HepG2 (cell line): ENCODE data around the gene C18orf63. TPM values are rescaled to one million over a fixed set of nuclear protein-coding genes. Genes with fewer than 3 reads are reported as not detected.

Experiments used
- ARNTL ChIP-seq: sonication (generic); formaldehyde crosslinking; IDR thresholded peaks from 2 replicates; pipeline ENCODE4 v1.4.0; 2020; ENCODE audit warnings: mild to moderate bottlenecking, missing genetic modification reagents
- CC2D1A ChIP-seq: sonication (generic); formaldehyde crosslinking; IDR thresholded peaks from 2 replicates; pipeline ENCODE4 v1.8.1; 2023; ENCODE audit warnings: mild to moderate bottlenecking, missing genetic modification reagents
- EEA1 ChIP-seq: sonication (generic); formaldehyde crosslinking; IDR thresholded peaks from 2 replicates; pipeline ENCODE4 v1.5.1; 2020; ENCODE audit warnings: mild to moderate bottlenecking, missing genetic modification reagents, borderline replicate concordance
- ETV6 ChIP-seq: sonication (generic); formaldehyde crosslinking; conservative IDR thresholded peaks from 2 replicates; pipeline ENCODE4 v1.4.0; 2020; ENCODE audit warnings: missing genetic modification reagents
- FLYWCH1 ChIP-seq: sonication (generic); formaldehyde crosslinking; IDR thresholded peaks from 2 replicates; pipeline ENCODE4 v1.8.1; 2023; ENCODE audit warnings: mild to moderate bottlenecking, missing genetic modification reagents
- GFI1 ChIP-seq: sonication (generic); formaldehyde crosslinking; IDR thresholded peaks from 2 replicates; pipeline ENCODE4 v1.5.0; 2020; ENCODE audit warnings: missing genetic modification reagents, mild to moderate bottlenecking, borderline replicate concordance
- IKZF5 ChIP-seq: IDR thresholded peaks from 2 replicates; pipeline ENCODE4 v1.6.1; 2018; ENCODE audit warnings: missing genetic modification reagents, mild to moderate bottlenecking, missing compliant biosample characterization
- KAT8 ChIP-seq: IDR thresholded peaks from 2 replicates; pipeline ENCODE4 v1.6.1; 2016; ENCODE audit warnings: missing genetic modification reagents, missing compliant biosample characterization
- MBNL3 ChIP-seq: fragments of 250-450 bp; sonication (Bioruptor Pico); conservative IDR thresholded peaks from 2 replicates; pipeline ENCODE4 v1.8.0; 2022; ENCODE audit warnings: mild to moderate bottlenecking, inconsistent platforms
- MYPOP ChIP-seq: sonication (generic); formaldehyde crosslinking; IDR thresholded peaks from 2 replicates; pipeline ENCODE4 v1.8.1; 2023; ENCODE audit warnings: mild to moderate bottlenecking, moderate library complexity, missing genetic modification reagents
- NKX3-1 ChIP-seq: sonication (generic); formaldehyde crosslinking; IDR thresholded peaks from 2 replicates; pipeline ENCODE4 v1.5.0; 2020; ENCODE audit warnings: missing genetic modification reagents
- PAX8 ChIP-seq: sonication (generic); formaldehyde crosslinking; IDR thresholded peaks from 2 replicates; pipeline ENCODE4 v1.8.0; 2022; ENCODE audit warnings: mild to moderate bottlenecking, missing genetic modification reagents, borderline replicate concordance
- PRPF4 ChIP-seq: fragments of 200-400 bp; formaldehyde crosslinking; IDR thresholded peaks from 2 replicates; pipeline ENCODE4 v1.6.1; 2016; ENCODE audit warnings: low read length, low read depth; ENCODE audit not compliant: poor library complexity, severe bottlenecking
- THRA ChIP-seq: sonication (generic); formaldehyde crosslinking; IDR thresholded peaks from 2 replicates; pipeline ENCODE4 v1.4.0; 2020; ENCODE audit warnings: missing genetic modification reagents, borderline replicate concordance
- ZNF160 ChIP-seq: sonication (generic); formaldehyde crosslinking; IDR thresholded peaks from 2 replicates; pipeline ENCODE4 v1.8.0; 2022; ENCODE audit warnings: mild to moderate bottlenecking, inconsistent platforms, missing genetic modification reagents
- ZNF260 ChIP-seq: sonication (generic); formaldehyde crosslinking; IDR thresholded peaks from 2 replicates; pipeline ENCODE4 v1.4.0; 2020; ENCODE audit warnings: missing genetic modification reagents, low read depth, mild to moderate bottlenecking, borderline replicate concordance
- ZNF263 ChIP-seq: sonication (generic); formaldehyde crosslinking; IDR thresholded peaks from 2 replicates; pipeline ENCODE4 v1.4.0; 2020; ENCODE audit warnings: missing genetic modification reagents
- ZNF546 ChIP-seq: sonication (generic); formaldehyde crosslinking; conservative IDR thresholded peaks from 2 replicates; pipeline ENCODE4 v1.8.1; 2023; ENCODE audit warnings: mild to moderate bottlenecking, missing genetic modification reagents
- ZNF563 ChIP-seq: sonication (generic); formaldehyde crosslinking; IDR thresholded peaks from 2 replicates; pipeline ENCODE4 v1.8.0; 2022; ENCODE audit warnings: mild to moderate bottlenecking, moderate library complexity, missing genetic modification reagents
- ZNF605 ChIP-seq: sonication (generic); formaldehyde crosslinking; IDR thresholded peaks from 2 replicates; pipeline ENCODE4 v1.8.0; 2022; ENCODE audit warnings: mild to moderate bottlenecking, missing genetic modification reagents
- ZNF781 ChIP-seq: sonication (generic); formaldehyde crosslinking; IDR thresholded peaks from 2 replicates; pipeline ENCODE4 v1.5.1; 2020; ENCODE audit warnings: borderline replicate concordance, mild to moderate bottlenecking, missing genetic modification reagents; ENCODE audit errors: not compliant biosample characterization
- ZSCAN21 ChIP-seq: sonication (generic); formaldehyde crosslinking; IDR thresholded peaks from 2 replicates; pipeline ENCODE4 v1.8.0; 2022; ENCODE audit warnings: mild to moderate bottlenecking, missing genetic modification reagents, moderate library complexity, borderline replicate concordance
- polyA plus RNA-seq, 8 experiments: library from polyadenylated mRNA; depleted of rRNA in 3 of 8; stranded (reverse) in 7 of 8; unstranded in 1 of 8; fragments of >200 nt; fragmentation: Illumina TruSeq in 4 of 8; extraction: Trizol in 4 of 8; gene quantifications; 2 replicates each; pipeline versions ENCODE4 v1.2.1 to v1.2.3, GENCODE V29; 2011 to 2016; ENCODE audit warnings: low read depth in 4 of 8, missing spikeins in 1 of 8, mixed read lengths in 1 of 8; ENCODE audit not compliant: insufficient read depth in 1 of 8
- total RNA-seq, 5 experiments: library from RNA; depleted of rRNA; stranded (reverse); fragments of >200 nt; fragmentation: Illumina TruSeq; extraction: Trizol; gene quantifications; 2 replicates each; pipeline ENCODE4 v1.2.3, GENCODE V29; 2016; ENCODE audit warnings: low read depth in 1 of 5
- TF ChIP-seq, protein P1 (sequence below): sonication (generic); formaldehyde crosslinking; IDR thresholded peaks from 2 replicates; pipeline ENCODE4 v1.5.0; 2020; ENCODE audit warnings: missing genetic modification reagents
- TF ChIP-seq, protein P2 (sequence below): sonication (generic); formaldehyde crosslinking; IDR thresholded peaks from 2 replicates; pipeline ENCODE4 v1.8.1; 2022; ENCODE audit warnings: mild to moderate bottlenecking, missing genetic modification reagents

Gene C18orf63
- total and polyA plus RNA-seq, 2 of the 13 experiments (the other 11 are each of a cell fraction or from before 2014, with no cell fraction given), result 0.01 TPM; not detected in 1

GRCh38 chr18:74368901-74369705 is 53.5 kb downstream of the C18orf63 start (continued):
- peak; percentile 68; the same call in 1 of the 2 replicates for TF ChIP-seq IKZF5 (CRISPR knock-in tag)
- no peak for TF ChIP-seq ZNF546 (CRISPR knock-in tag)
- TF ChIP-seq ZNF263, result no peak
- no peak for TF ChIP-seq FLYWCH1
- TF ChIP-seq, protein P1, sequence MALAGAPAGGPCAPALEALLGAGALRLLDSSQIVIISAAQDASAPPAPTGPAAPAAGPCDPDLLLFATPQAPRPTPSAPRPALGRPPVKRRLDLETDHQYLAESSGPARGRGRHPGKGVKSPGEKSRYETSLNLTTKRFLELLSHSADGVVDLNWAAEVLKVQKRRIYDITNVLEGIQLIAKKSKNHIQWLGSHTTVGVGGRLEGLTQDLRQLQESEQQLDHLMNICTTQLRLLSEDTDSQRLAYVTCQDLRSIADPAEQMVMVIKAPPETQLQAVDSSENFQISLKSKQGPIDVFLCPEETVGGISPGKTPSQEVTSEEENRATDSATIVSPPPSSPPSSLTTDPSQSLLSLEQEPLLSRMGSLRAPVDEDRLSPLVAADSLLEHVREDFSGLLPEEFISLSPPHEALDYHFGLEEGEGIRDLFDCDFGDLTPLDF (CRISPR knock-in tag), result no peak
- no peak for TF ChIP-seq ZSCAN21
- TF ChIP-seq PAX8 (CRISPR knock-in tag), result no peak
- no peak for TF ChIP-seq MBNL3 (CRISPR knock-in tag)
- no peak for TF ChIP-seq PRPF4
- peak; percentile 77 for TF ChIP-seq ZNF605
- TF ChIP-seq MYPOP (CRISPR knock-in tag), result no peak
- TF ChIP-seq, protein P2, sequence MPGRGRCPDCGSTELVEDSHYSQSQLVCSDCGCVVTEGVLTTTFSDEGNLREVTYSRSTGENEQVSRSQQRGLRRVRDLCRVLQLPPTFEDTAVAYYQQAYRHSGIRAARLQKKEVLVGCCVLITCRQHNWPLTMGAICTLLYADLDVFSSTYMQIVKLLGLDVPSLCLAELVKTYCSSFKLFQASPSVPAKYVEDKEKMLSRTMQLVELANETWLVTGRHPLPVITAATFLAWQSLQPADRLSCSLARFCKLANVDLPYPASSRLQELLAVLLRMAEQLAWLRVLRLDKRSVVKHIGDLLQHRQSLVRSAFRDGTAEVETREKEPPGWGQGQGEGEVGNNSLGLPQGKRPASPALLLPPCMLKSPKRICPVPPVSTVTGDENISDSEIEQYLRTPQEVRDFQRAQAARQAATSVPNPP (CRISPR knock-in tag), result no peak
- TF ChIP-seq ZNF781, result no peak
- no peak for TF ChIP-seq ZNF563 (CRISPR knock-in tag)
- no peak for TF ChIP-seq NKX3-1
- no peak for TF ChIP-seq KAT8
- no peak for TF ChIP-seq ZNF160
- TF ChIP-seq EEA1, result no peak
- TF ChIP-seq ZNF260 (CRISPR knock-in tag), result no peak
- TF ChIP-seq ETV6 (CRISPR knock-in tag), result no peak
- no peak for TF ChIP-seq CC2D1A (CRISPR knock-in tag)
- TF ChIP-seq THRA (CRISPR knock-in tag), result no peak
- TF ChIP-seq GFI1 (CRISPR knock-in tag), result peak; percentile 48; the same call in 1 of the 2 replicates
- TF ChIP-seq ARNTL (CRISPR knock-in tag), result peak; percentile 78
